ENCODE results near the gene KIAA1958.

Gene KIAA1958

GRCh38 chr9:112533660-112534059 lies 47.0 kb downstream of the KIAA1958 start:
- no peak for DNase-seq

DNA sequence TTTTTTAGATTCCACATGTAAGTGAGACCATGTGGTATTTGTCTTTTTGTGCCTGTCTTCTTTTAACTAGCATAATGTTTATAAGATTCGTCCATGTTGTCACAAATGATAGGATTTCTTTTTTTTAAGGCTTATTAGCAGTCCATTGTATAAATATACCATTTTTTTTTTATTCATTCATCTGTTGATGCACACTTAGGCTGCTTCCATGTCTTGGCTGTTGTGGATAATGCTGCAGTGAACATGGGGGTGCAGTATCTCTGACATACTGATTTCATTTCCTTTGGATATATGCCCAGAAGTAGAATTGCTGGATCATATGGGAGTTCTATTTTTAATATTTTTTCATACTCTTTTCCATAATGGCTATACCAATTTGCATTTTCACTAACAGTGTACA lies 48.7 kb downstream of the KIAA1958 start:
- no peak for DNase-seq

DNA sequence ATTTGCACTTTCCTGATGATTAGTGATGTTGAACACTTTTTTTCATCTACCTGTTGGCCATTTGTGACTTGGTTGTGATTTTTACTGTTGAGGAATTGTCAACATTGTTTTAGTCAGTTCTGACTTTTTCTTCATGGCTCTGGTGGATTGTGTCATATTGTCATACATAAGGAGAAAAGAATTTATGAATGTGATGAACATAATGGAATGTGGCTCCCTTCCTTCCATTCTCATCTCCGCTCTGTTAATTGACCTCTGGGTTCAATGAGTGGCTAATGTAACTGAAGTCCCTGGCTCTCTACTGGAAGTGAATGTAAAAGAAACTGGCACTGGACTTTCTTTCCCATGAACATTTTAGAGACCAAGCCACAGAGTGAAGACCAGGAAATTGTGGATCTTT lies 49.2 kb downstream of the KIAA1958 start:
- no peak for DNase-seq

- no peak for DNase-seq
Observed at GRCh38 chr9:112537561-112537960, 50.9 kb downstream of the KIAA1958 start.

DNA sequence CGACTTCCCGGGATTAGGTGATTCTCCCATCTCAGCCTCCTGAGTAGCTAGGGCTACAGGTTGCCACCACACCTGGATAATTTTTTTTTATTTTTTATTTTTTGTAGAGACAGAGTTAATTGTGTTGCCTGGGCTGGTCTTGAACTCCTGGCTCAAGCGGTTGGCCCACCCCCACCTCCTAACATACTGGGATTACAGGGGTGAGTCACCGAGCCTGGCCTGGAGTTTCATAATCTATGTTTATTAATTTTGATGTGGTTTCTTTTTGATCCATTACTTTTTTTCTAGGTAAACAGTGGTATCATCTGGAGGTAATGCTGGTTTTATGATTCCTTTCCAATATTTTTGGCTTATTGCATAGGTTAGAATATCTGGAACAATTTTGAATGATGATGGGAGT lies 54.2 kb downstream of the KIAA1958 start:
- no peak for DNase-seq

DNA sequence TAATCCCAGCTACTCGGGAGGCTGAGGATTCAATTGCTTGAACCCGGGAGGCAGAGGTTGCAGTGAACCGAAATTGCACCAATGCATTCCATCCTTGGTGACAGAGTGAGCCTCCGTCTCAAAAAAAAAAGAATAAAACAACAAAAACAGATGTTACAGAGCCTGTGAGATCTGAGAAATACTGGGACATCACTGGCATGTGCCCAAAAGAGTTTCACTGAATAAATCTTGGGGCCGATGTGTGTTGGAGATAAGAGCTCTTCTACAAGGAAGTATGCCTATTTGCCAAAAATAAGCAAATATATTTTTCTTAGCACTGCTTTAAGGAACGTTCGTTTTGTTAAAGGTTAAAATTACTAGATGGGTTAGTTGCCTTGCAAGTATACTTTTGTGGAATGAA lies 55.1 kb downstream of the KIAA1958 start:
- no peak for DNase-seq

- no peak for DNase-seq
Observed at GRCh38 chr9:112542593-112543292, 56.1 kb downstream of the KIAA1958 start.

DNA sequence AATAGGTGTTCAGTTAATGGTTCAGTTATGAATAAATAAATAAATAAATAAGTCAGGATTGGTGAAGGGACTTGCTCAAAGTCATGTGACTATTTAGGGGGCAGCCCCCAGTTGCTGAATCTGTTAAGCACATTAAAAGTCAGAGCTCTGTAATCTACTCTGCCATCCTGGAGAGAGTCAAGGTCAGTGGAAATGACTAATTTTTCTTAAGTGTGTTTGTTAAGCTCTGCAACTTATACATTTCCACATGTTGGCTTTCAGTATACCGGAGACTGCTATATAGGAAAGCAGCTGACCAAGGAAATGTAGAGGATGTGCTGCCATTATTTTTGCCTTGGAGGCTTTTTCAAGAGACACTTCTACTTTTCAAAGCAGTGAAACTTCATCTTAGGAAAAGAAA lies 57.9 kb downstream of the KIAA1958 start:
- DNase-seq, result no peak

DNA sequence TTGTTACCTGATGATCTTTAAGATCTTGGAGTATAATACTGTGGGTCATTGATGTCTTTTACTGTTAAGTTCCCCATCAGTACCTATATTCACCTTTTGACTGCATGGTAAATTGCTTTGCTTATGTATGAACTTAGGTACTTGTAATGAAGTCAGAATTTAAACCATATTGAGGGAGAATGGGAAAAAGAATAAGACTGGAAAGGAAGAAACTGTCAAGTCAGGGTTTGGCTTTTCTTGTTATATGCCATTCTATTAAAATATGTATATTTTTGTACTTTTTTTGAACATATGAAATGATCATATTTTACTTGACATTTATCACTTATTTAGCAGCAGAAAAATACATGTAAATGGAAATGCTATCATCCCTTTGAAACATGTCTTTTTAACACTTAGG lies 58.6 kb downstream of the KIAA1958 start:
- DNase-seq, result no peak

DNA sequence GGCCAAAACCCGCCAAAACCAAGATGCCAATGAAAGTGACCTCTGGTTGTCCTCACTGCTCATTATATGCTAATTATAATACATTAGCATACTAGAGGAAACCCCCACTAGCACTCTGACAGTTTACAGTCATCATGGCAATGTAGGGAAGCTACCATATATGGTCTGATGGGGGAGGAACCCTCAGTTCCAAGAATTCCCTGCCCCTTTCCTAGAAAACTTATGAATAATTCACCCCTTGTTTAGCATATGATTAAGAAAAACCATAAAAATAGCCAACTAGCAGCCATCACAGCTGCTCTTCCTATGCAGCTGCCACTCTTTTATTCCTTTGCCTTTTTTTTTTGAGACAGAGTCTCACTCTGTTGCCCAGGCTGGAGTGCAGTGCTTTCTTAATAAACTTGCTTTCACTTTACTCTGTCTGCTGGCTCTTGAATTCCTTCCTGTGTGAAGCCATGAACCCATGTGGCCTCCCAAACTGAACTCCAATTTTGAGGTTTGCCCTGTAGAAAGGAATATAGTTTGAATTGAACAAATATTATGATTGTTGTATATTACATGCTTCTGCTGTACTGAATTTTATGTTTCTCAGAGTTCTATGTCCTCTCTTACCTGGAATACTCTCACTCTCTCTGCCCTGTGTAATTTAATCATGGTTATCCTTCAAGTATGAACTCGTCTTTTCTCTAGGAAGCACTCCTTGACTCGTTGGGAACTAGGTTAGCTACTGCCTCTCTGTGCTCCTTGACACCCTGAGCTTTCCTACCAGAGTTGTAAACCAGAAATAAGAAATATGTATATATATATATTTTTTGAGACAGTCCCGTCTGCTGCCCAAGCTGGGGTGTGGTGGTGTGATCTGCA lies 59.8 kb downstream of the KIAA1958 start:
- no peak for DNase-seq

DNA sequence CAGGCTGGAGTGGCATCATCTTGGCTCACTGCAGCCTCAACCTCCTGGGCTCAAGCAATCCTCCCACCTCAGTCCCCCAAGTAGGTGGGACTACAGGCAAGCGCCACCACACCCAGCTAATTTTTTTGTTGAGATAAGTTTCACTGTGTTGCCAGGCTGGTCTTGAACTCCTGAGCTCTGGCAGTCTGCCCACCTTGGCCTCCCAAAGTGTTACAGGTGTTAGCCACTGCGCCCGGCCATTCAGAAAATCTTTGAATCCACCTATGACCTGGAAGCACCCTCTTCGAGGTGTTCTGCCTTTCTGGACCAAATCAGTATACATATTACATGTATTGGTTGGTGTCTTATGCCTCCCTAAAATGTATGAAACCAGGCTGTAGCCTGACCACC lies 61.4 kb downstream of the KIAA1958 start:
- no peak for DNase-seq

GRCh38 chr9:112548836-112549595 lies 62.4 kb downstream of the KIAA1958 start:
- no peak for DNase-seq

GRCh38 chr9:112550531-112550930 lies 63.9 kb downstream of the KIAA1958 start:
- DNase-seq, result no peak

DNA sequence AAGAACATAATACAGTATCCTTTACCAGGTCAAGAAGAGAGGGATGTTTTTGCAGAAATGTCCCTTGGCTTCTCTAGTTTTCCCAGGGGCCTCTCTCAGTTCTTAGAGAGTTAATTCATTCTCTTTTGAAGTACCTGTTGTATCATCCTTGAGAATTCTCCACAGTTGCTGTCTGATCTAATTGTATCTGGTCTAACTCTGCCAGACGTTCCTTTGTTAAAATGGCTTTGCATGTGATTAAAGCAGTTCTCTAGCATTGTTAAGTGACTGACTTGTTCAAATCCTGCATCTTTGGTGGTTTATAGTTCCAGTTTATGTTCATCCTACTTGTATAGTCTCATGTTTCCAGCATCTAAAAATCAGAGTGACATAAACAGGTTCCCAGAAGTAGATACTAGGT lies 65.0 kb downstream of the KIAA1958 start:
- DNase-seq, result no peak

DNA sequence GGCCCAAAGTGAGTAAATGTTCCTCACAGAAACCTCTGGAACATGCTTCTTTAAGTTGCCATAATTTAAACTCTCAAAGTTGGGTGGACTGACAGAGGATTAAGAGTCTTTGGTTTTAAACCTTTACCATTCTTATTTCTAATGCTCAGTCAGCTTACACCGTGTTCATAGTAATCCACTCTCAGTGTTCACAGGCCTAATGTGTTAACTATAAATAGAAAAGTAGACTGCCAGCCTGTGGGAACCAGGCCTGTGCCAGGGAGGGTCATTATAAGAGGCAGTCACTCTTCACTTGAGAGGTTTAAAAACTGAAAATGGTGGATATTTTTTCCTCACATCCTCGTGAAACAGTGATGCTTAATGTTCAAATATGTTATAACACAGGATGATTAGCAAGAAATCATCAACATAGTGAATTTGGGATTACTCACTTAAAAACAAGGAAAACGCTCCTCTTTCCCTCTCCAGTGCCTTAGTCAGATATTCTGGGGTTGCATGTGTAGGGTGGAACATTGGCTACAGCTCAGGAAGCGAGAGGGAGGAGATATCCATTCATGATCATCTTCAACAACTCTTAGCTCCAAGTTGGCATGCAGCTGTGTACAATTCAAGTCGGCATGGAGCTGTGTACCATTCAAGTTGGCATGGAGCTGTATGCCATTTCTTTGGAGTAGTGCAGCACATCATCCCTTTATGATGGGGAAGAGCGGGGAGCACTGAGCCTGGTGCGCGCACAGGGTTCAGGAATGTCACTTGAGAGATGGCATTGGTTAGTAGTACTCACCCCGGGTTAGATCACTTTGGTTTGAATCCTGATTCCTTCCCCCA lies 65.8 kb downstream of the KIAA1958 start:
- DNase-seq, result no peak

DNA sequence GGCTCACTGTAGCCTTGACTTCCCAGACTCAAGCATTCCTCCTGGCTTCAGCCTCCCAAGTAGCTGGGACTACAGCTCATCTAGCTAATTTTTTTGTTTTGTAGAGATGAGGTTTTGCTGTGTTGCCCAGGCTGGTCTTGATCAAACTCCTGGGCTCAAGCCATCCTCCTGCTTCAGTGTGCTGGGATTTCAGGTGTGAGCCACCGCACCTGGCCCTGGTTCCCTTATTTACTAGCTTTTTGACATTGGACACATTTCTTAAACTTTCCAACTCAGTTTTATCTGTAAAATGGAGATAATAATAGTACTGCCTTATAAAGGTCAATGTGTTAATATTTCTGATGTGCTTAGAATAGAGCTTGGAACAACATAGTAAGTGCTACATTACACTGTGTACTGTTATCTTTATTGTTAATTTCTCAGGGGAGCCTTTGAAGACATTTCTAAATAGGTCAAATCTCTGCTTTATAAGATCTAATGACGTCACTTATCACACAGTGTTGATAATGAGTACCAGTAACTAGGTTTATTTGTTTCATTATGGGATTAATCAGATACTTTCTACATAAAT lies 66.7 kb downstream of the KIAA1958 start:
- no peak for DNase-seq

GRCh38 chr9:112554516-112554915 lies 67.9 kb downstream of the KIAA1958 start:
- DNase-seq, result no peak

- no peak for DNase-seq
Observed at GRCh38 chr9:112555101-112555643, 68.5 kb downstream of the KIAA1958 start.

DNA sequence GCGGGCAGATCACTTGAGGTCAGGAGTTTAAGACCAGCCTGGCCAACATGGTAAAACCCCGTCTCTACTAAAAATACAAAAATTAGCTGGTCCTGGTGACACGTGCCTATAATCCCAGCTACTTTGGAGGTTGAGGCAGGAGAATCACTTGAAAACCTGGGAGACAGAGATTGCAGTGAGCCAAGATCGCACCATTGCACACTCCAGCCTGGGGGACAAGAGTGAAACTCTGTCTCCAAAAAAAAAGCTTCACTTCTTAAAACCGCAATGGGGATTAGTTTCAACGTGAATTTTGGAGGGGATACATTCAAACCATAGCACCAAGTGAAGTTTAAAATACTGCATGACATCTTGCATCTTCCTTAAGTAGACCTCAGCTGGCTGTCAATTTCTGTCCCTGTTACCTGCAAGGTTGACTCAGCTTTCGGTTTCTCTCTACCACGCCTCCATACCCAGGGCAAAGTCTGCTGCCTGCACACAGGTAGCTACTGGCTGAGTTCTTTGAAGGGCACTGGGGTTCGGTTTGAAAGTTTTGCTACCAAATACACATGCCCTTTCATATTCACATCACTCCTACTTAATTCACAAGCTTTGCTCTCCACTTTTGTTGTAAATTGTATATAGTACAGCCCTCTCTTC lies 69.3 kb downstream of the KIAA1958 start:
- no peak for DNase-seq

- DNase-seq, result no peak
Observed at GRCh38 chr9:112556497-112557442, 70.1 kb downstream of the KIAA1958 start.
